Mucosa of descending colon (tissue), 3 donors: ENCODE measurements around the gene PIPOX. TPM values are rescaled to one million over a fixed set of nuclear protein-coding genes. Genes with fewer than 3 reads are reported as not detected.

Source experiments
- ATAC-seq: fragments of 200-7000 bp; cut with Tn5 transposase; one replicate; pipeline ENCODE4 v1.9.1; 2020; ENCODE audit warnings: mild to moderate bottlenecking, moderate library complexity
- DNase-seq, 3 donors: peaks; one replicate each; pipeline ENCODE4 v3.0.0-alpha.2; 2020
- H3K36me3 ChIP-seq: fragments of 200-600 bp; one replicate; pipeline ENCODE4 v1.8.0; 2021; ENCODE audit warnings: low read depth, mild to moderate bottlenecking
- H3K4me1 ChIP-seq: fragments of 200-600 bp; one replicate; pipeline ENCODE4 v1.8.0; 2021; ENCODE audit warnings: low read depth, mild to moderate bottlenecking
- H3K4me3 ChIP-seq: fragments of 200-600 bp; one replicate; pipeline ENCODE4 v1.8.0; 2021; ENCODE audit warnings: mild to moderate bottlenecking
- H3K9me3 ChIP-seq: fragments of 200-600 bp; one replicate; pipeline ENCODE4 v1.8.0; 2021; ENCODE audit warnings: mild to moderate bottlenecking
- CTCF ChIP-seq: fragments of 200-600 bp; IDR thresholded peaks from one replicate; pipeline ENCODE4 v1.8.0; 2022; ENCODE audit warnings: antibody characterized with exemption, mild to moderate bottlenecking
- intact Hi-C, 2 donors: fragments of 100-400 bp; cut with DNase I in 1 of 2; cut with micrococcal nuclease in 1 of 2; formaldehyde crosslinking; loops; one replicate each; pipeline versions ENCODE4 v1.11.0 to v1.11.1; 2022; cut with DNase I, micrococcal nuclease
- total RNA-seq, 3 donors: library from RNA; stranded (reverse); fragmentation: NEBNext Ultra II Directional in 2 of 3; extraction: Animal tissue kit (Norgen Biotek cat#: 25700) in 2 of 3; gene quantifications; one replicate each; pipeline versions ENCODE4 v1.2.1 to v1.2.4, GENCODE V29; 2021 to 2023
- donor health status: DM: no; HTN: no; CAD: no; lungs with moderate emphysema.
- donor health status: DM: no; HTN: no; CAD: no.
- donor health status: DM: no; HTN: yes; CAD: no.

The PIPOX gene
- total RNA-seq, 3 donors from 2014 or later, result 0.75 to 7.4 (median 1.3) TPM

GRCh38 chr17:29007456-29007855, 35.5 kb upstream of the PIPOX start:
- ATAC-seq, result no peak
- DNase-seq, result no peak
- H3K36me3 ChIP-seq, result no peaks in the 10 kb centered on the region
- intact Hi-C loops, result no loop called here
- H3K9me3 ChIP-seq, result no peaks in the 10 kb centered on the region
- H3K4me3 ChIP-seq, result no peak overlapping the region
- no peak for TF ChIP-seq CTCF
- peaks cover 4% of the 10 kb centered on the region for H3K4me1 ChIP-seq

DNA sequence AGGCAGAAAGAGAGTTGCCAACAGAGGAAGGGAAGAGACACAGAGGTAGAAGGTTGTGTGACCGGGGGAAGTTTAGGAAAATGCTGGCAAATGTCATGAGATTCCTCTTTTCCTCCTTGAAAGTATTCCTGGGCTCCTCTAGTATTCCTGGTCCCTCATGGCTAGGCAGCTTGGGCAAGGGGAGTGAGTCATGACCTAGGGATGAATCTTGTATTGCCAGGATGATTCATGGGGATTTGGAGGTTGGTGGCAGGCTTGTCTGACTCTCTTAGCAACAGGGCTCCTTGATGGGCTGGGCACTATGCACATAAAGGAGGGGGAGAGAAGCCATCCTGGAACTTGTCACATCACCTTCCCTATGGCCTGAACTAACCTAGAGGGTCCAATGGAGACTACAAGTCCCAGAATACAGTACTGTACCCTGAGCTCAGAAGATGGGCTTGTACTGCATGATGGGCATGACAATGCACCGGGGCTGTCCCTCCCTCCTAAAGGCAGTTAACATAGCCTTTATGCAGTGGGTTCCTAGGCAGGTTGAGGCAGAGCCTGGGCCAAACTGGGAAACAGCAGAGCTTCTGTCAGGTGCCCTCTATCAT, 35.0 kb upstream of the PIPOX start:
- H3K9me3 ChIP-seq, result no peaks in the 10 kb centered on the region
- intact Hi-C loops, result no loop called here
- no peak for TF ChIP-seq CTCF
- DNase-seq (no peak), ATAC-seq (no peak)
- no peak overlapping the region for H3K4me3 ChIP-seq
- no peaks in the 10 kb centered on the region for H3K36me3 ChIP-seq
- H3K4me1 ChIP-seq, result peaks cover 4% of the 10 kb centered on the region

DNA sequence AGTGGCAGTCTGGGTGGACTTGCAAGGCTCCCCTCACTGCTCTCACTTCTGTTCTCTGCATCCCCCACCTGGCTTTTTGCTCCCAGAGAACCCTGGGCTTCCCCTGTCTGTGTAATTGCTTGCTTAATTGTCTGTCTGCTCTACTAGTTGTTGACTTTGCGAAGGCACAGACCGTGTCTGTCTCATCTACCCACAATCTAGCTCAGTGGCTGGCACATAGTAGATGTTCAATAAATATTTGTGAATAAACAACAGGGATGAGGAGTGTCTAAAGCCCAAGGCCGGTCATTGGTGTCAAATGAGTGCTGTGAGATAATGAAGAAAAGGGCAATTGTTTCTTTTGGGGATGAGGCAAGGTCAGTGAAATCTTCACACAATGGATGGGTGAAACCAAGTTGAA, 34.4 kb upstream of the PIPOX start:
- Histone ChIP-seq H3K4me1 (peaks cover 4% of the 10 kb centered on the region), H3K36me3 (no peaks in the 10 kb centered on the region), H3K9me3 (no peaks in the 10 kb centered on the region), H3K4me3 (no peak overlapping the region)
- DNase-seq, result no peak
- intact Hi-C loops, result no loop called here
- no peak for TF ChIP-seq CTCF
- no peak for ATAC-seq

DNA sequence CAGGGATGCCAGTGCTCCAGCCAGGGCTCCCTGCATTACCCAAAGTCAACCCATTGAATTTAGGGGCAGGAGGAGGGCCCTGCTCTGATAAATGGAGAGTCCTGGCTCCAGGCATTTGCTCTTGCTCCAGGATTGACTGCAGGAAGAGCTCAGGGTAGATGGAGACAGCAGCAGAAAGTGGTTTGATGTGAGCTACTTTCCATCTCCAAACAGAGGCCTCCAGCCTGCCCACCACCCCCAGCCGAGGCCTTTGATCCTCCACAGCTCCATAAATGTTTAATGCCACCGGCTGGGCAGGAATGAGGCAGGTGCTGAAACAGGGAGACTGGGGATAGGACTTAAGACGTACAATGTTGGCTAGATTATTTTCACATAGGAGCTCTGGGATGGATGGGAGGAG, 32.8 kb upstream of the PIPOX start:
- Histone ChIP-seq H3K9me3 (no peaks in the 10 kb centered on the region), H3K4me1 (peaks cover 4% of the 10 kb centered on the region), H3K36me3 (no peaks in the 10 kb centered on the region), H3K4me3 (no peak overlapping the region)
- ATAC-seq (no peak), DNase-seq (no peak)
- TF ChIP-seq CTCF, result no peak
- intact Hi-C loops, result no loop called here

- Histone ChIP-seq H3K36me3 (no peaks in the 10 kb centered on the region), H3K4me3 (no peak overlapping the region), H3K4me1 (peaks cover under 1% of the 10 kb centered on the region), H3K9me3 (no peaks in the 10 kb centered on the region)
- no peak for DNase-seq
- TF ChIP-seq CTCF, result no peak
- intact Hi-C loops, result no loop called here
- ATAC-seq, result no peak
Observed at GRCh38 chr17:29010586-29010985, 32.4 kb upstream of the PIPOX start.

DNA sequence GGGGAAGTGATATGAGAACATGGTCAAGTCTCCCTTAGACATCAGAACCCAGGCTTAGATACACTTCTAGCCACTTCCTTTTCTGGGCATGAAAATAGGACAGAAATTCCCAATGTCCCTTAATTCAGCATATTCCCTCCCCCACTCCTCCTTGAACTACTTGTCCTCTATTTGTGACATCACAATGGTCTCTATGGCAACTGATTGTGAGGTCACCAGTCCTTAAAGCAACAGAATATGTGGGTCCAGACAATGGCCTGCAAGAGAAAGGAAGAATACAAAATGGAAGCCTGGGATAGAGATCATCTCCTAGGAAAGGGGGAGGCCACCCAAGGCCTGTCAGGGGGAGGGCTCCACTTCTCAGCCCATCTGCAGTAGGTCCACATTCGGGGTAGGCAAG, 30.4 kb upstream of the PIPOX start:
- intact Hi-C loops, result no loop called here
- Histone ChIP-seq H3K4me3 (no peak overlapping the region), H3K36me3 (no peaks in the 10 kb centered on the region), H3K9me3 (no peaks in the 10 kb centered on the region), H3K4me1 (no peaks in the 10 kb centered on the region)
- ATAC-seq (no peak), DNase-seq (no peak)
- TF ChIP-seq CTCF, result no peak
